Measurements from ENCODE around the gene ZBED1. TPM values are rescaled to one million over a fixed set of nuclear protein-coding genes. Genes with fewer than 3 reads are reported as not detected.
"Not testable (repeated sequence)": the region's sequence is repeated elsewhere in the genome, so short reads cannot be mapped to it uniquely, and the experiment has no call there.

The ZBED1 gene
- total RNA-seq, 4 donors from 2014 or later = 42.4 to 76.4 (median 56.5) TPM

DNA sequence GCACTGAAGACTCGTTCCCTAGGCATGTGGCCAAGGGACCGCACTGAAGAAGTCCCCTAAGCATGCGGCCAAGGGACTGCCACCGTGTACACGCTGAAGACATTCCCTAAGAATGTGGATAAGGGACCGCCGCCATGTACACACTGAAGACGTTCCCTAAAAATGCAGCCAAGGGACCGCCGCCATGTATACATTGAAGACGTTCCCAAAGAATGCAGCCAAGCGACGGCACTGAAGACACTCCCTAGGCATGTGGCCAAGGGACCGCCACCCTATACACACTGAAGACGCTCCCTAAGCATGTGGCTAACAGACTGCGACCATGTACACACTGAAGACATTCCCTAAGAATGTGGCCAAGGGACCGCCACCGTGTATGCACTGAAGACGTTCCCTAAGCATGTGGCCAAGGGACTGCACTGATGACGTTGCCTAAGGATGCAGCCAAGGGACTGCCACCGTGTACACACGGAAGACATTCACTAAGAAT lies 31.5 kb downstream of the ZBED1 start:
- no peak for DNase-seq (ENCODE audit: low spot score in 2 of 2)
- intact Hi-C loops (cut with DNase I; ENCODE audit: low total_unique reads) = no loop called here
- H3K4me3 ChIP-seq (ENCODE audit: low read depth, poor library complexity, severe bottlenecking) = no peak overlapping the region
- WGBS, 2 donors = 84 to 92% methylated on average over 22 of the region's 22 CpGs
- TF ChIP-seq, protein P1, sequence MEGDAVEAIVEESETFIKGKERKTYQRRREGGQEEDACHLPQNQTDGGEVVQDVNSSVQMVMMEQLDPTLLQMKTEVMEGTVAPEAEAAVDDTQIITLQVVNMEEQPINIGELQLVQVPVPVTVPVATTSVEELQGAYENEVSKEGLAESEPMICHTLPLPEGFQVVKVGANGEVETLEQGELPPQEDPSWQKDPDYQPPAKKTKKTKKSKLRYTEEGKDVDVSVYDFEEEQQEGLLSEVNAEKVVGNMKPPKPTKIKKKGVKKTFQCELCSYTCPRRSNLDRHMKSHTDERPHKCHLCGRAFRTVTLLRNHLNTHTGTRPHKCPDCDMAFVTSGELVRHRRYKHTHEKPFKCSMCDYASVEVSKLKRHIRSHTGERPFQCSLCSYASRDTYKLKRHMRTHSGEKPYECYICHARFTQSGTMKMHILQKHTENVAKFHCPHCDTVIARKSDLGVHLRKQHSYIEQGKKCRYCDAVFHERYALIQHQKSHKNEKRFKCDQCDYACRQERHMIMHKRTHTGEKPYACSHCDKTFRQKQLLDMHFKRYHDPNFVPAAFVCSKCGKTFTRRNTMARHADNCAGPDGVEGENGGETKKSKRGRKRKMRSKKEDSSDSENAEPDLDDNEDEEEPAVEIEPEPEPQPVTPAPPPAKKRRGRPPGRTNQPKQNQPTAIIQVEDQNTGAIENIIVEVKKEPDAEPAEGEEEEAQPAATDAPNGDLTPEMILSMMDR (IDR thresholded peaks at IDR 0.05) = no peak
- TF ChIP-seq POLR2A (IDR thresholded peaks at IDR 0.05) = no peak

DNA sequence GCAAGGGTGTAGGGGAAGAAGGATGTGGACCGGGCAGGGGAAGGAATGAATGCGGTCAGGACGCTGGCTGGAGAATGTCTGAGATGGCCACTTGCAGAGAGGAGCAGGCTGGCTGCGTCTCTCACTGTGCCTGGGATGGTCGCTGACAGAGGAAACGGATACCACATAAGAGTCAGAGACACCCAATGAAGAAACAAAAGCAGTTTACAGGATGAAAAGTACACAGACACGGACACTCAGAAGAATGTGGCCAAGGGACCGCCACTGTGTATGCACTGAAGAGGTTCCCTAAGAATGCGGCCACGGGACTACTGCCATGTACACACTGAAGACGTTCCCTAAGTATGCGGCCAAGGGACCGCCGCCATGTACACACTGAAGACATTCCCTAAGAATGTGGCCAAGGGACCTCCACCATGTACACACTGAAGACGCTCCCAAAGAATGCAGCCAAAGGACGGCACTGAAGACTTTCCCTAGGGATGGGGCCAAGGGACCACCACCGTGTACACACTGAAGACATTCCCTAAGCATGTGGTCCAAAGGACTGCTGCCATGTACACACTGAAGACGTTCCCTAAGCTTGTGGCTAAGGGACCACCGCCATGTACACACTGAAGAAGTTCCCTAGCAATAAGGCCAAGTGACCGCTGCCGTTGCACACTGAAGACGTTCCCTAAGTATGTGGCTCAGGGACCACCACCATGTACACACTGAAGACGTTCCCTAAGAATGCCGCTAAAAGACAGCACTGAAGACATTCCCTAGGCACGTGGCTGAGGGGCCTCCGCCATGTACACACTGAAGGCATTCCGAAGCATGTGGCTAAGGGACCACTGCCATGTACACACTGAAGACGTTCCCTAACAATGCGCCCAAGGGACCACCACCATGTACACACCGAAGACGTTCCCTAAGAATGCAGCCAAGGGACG lies 32.2 kb downstream of the ZBED1 start:
- no peak for DNase-seq (ENCODE audit: low spot score in 2 of 2)
- intact Hi-C loops (cut with DNase I; ENCODE audit: low total_unique reads) = no loop called here
- TF ChIP-seq, protein P1 (IDR thresholded peaks at IDR 0.05) = no peak
- TF ChIP-seq POLR2A (IDR thresholded peaks at IDR 0.05) = no peak
- WGBS, 2 donors = 85 to 92% methylated on average over 32 of the region's 32 CpGs
- H3K4me3 ChIP-seq (ENCODE audit: low read depth, poor library complexity, severe bottlenecking) = no peak overlapping the region

DNA sequence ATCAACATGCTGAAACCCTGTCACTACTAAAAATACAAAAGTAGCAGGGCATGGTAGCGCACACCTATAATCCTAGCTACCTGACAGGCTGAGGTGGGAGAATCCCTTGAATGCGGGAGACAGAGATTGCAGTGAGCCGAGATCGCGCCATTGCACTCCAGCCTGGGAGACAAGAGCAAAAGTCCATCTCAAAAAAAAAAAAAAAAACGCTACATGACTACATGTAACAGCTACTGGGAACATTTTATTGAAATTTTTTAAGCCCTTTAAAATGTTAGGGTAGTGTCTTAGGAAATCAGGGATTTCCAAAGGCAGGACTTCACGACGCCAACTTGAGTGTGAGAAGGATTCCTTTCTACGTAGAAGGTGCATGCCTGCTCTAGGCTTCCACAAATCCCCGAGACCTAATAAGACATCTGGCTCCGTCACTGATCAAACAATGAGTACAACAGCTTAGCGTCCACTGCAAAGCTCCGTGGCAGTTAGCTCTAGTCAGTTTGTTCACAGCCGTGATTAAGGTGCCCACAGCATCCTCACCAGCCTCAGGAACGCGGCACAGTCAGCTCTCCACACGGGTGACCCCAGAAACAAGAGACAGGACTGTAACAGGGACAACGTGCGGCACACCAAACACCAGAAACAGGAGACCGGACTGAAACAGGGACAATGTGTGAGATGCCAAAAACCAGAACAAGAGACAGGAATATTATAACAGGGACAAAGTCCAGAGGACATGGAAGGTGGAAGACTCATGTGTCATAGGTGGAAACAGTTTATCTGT lies 33.7 kb downstream of the ZBED1 start:
- 85% methylated on average over 20 of the region's 20 CpGs for WGBS, 2 donors
- intact Hi-C loops (cut with DNase I; ENCODE audit: low total_unique reads) = no loop called here
- no peak for TF ChIP-seq POLR2A (IDR thresholded peaks at IDR 0.05)
- TF ChIP-seq, protein P1 (IDR thresholded peaks at IDR 0.05) = no peak
- no peak overlapping the region for H3K4me3 ChIP-seq (ENCODE audit: low read depth, poor library complexity, severe bottlenecking)
- DNase-seq (ENCODE audit: low spot score in 2 of 2) = no peak

DNA sequence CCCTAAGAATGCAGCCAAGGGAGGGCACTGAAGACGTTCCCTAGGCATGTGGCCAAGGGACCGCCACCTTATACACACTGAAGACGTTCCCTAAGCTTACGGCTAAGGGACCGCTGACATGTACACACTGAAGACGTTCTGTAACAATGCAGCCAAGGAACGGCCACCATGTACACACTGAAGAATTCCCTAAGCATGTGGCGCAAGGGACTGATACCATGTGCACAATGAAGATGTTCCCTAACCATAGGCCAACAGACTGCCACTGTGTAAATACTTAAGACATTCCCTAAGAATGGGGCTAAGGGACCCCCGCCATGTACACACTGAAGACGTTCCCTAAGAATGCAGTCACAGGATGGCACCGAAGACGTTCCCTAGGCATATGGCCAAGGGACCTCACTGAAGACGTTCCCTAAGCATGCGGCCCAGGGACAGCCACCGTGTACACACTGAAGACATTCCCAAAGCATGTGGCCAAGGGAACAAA lies 36.1 kb downstream of the ZBED1 start:
- 85 to 86% methylated on average over 15 of the region's 15 CpGs for WGBS, 2 donors
- H3K4me3 ChIP-seq (ENCODE audit: low read depth, poor library complexity, severe bottlenecking) = no peak overlapping the region
- DNase-seq (ENCODE audit: low spot score in 2 of 2) = no peak
- TF ChIP-seq, protein P1 (IDR thresholded peaks at IDR 0.05) = no peak
- TF ChIP-seq POLR2A (IDR thresholded peaks at IDR 0.05) = no peak
- intact Hi-C loops (cut with DNase I; ENCODE audit: low total_unique reads) = no loop called here

DNA sequence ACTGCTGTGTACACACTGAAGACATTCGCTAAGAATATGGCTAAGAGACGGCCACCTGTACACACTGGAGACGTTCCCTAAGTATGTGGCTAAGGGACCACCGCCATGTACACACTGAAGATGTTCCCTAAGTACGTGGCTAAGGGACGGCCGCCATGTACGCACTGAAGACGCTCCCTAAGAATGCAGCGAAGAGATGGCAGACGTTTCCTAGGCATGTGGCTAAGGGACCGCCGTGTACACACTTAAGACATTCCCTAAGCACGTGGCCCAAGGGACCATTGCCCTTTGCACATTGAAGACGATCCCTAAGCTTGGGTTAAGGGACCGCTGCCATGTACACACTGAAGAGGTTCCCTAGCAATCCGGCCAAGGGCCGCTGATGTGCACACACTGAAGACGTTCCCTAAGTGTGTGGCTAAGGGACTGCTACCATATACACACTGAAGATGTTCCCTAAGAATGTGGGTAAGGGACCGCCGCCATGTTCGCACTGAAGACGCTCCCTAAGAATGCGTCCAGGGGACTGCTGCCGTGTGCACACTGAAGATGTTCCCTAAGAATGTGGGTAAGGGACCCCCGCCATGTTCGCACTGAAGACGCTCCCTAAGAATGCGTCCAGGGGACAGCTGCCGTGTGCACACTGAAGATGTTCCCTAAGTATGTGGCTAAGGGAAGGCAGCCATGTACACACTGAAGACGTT lies 36.7 kb downstream of the ZBED1 start:
- 85 to 88% methylated on average over 31 of the region's 31 CpGs for WGBS, 2 donors

DNA sequence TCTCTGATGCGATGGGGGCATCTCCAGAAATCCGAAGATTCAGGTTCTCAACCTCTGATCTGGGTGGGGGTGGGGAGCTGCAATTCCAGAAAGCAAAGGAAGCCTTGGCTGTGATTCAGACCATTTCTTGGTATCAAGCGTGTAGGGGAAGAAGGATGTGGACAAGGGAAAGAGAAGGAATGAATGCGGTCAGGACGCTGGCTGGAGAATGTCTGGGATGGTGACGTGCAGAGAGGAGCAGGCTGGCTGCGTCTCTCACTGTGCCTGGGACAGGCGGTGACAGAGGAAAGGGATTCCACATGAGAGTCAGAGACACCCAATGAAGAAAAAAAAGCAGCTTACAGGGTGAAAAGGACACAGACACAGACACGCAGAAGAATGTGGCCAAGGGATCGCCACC lies 37.3 kb downstream of the ZBED1 start:
- 83 to 86% methylated on average over 10 of the region's 10 CpGs for WGBS, 2 donors
- DNase-seq (ENCODE audit: low spot score in 2 of 2); H3K4me3 ChIP-seq (ENCODE audit: low read depth, poor library complexity, severe bottlenecking); intact Hi-C loops (cut with DNase I; ENCODE audit: low total_unique reads): not testable (repeated sequence)

More for the DNA sequence above, 36.7 kb downstream of the ZBED1 start:
- DNase-seq (ENCODE audit: low spot score in 2 of 2) = no peak
- intact Hi-C loops (cut with DNase I; ENCODE audit: low total_unique reads) = no loop called here
- no peak overlapping the region for H3K4me3 ChIP-seq (ENCODE audit: low read depth, poor library complexity, severe bottlenecking)
- no peak for TF ChIP-seq POLR2A (IDR thresholded peaks at IDR 0.05)
- TF ChIP-seq, protein P1 (IDR thresholded peaks at IDR 0.05) = no peak

Measured in lower leg skin (tissue), 4 donors.